Measurements from ENCODE around the gene PLEKHN1. TPM values are rescaled to one million over a fixed set of nuclear protein-coding genes. Genes with fewer than 3 reads are reported as not detected.

Gene PLEKHN1
- total RNA-seq, 2 experiments from 2014 or later = not detected

DNA sequence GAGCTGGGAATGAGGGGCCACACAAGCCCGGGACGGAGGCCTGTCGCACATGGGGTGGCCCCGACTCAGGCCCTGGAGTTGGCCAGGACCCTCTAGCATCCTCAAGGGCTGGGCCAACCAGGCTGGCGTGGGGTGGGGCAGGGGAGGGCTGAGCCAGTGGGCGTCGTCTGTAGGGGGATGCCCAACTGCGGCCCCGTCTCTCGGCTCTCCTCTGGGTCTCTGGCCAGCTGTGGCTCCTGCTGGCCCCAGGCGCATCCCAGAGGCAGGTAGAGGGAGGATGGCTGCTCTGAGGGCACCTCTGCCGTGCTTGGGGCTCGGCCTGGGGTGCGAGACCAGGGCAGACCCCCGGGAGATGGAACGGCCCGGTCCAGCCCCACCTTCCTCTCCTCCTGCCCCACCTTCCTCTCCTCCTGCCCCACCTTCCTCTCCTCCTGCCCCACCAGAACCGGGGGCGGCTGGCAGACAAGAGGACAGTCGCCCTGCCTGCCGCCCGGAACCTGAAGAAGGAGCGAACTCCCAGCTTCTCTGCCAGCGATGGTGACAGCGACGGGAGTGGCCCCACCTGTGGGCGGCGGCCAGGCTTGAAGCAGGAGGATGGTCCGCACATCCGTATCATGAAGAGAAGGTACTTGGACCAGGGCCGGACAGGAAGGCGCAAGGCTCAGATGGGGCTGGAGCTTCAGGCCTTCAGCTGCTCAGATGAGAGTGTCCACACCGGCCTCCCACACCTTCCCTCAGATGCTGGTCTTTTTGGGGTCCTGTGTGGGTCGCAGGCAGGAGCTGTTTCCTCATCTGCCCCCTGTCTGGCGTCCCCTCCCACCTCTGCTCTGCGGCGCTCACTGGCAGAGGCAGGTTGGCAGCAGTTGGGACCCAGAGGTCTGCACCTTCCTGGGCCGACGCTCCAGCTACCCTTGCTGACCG, 36.3 kb upstream of the PLEKHN1 start:
- H3K4me1 ChIP-seq (ENCODE audit: insufficient read depth, low read length, poor library complexity, severe bottlenecking) = no peaks in the 10 kb centered on the region
- no peak overlapping the region for H3K4me3 ChIP-seq (ENCODE audit: low read depth, low read length, poor library complexity, severe bottlenecking)
- no peaks in the 10 kb centered on the region for H3K79me2 ChIP-seq (ENCODE audit: insufficient read depth, low read depth, low read length)
- no peak for TF ChIP-seq EZH2phosphoT487 (IDR thresholded peaks at IDR 0.05; ENCODE audit: borderline replicate concordance, low read depth, low read length)
- TF ChIP-seq, protein P1, sequence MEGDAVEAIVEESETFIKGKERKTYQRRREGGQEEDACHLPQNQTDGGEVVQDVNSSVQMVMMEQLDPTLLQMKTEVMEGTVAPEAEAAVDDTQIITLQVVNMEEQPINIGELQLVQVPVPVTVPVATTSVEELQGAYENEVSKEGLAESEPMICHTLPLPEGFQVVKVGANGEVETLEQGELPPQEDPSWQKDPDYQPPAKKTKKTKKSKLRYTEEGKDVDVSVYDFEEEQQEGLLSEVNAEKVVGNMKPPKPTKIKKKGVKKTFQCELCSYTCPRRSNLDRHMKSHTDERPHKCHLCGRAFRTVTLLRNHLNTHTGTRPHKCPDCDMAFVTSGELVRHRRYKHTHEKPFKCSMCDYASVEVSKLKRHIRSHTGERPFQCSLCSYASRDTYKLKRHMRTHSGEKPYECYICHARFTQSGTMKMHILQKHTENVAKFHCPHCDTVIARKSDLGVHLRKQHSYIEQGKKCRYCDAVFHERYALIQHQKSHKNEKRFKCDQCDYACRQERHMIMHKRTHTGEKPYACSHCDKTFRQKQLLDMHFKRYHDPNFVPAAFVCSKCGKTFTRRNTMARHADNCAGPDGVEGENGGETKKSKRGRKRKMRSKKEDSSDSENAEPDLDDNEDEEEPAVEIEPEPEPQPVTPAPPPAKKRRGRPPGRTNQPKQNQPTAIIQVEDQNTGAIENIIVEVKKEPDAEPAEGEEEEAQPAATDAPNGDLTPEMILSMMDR (conservative IDR thresholded peaks at IDR 0.05; ENCODE audit: low read length) = no peak
- no peak overlapping the region for H3K27ac ChIP-seq (ENCODE audit: low read depth, low read length, poor library complexity, severe bottlenecking)
- DNase-seq (ENCODE audit: low spot score) = no peak
- no TSS peak for BruUV-seq (replicated peaks)
- H3K9me3 ChIP-seq (ENCODE audit: low read length) = no peaks in the 10 kb centered on the region
- H2AFZ ChIP-seq (ENCODE audit: low read length) = no peak overlapping the region
- ChIA-PET CTCF (ENCODE audit: unreplicated experiment) (no interaction called here), POLR2A (no interaction called here)
- H4K20me1 ChIP-seq (ENCODE audit: insufficient read depth, low read length) = no peaks in the 10 kb centered on the region
- intact Hi-C loops (cut with micrococcal nuclease; ENCODE audit: unreplicated experiment) = no loop called here
- no peaks in the 10 kb centered on the region for H3K9me2 ChIP-seq (ENCODE audit: insufficient read depth, low read length)
- no peak overlapping the region for H3K4me2 ChIP-seq (ENCODE audit: low read length)
- H3K36me3 ChIP-seq (ENCODE audit: insufficient read depth, low read length) = no peaks in the 10 kb centered on the region

GRCh38 chr1:930633-931138, 35.6 kb upstream of the PLEKHN1 start:
- intact Hi-C loops (cut with micrococcal nuclease; ENCODE audit: unreplicated experiment) = no loop called here
- TF ChIP-seq, protein P1 (conservative IDR thresholded peaks at IDR 0.05; ENCODE audit: low read length) = no peak
- no peak for TF ChIP-seq EZH2phosphoT487 (IDR thresholded peaks at IDR 0.05; ENCODE audit: borderline replicate concordance, low read depth, low read length)
- no peak overlapping the region for H2AFZ ChIP-seq (ENCODE audit: low read length)
- no peak for DNase-seq (ENCODE audit: low spot score)
- H3K36me3 ChIP-seq (ENCODE audit: insufficient read depth, low read length) = no peaks in the 10 kb centered on the region
- H3K79me2 ChIP-seq (ENCODE audit: insufficient read depth, low read depth, low read length) = no peaks in the 10 kb centered on the region
- H3K4me2 ChIP-seq (ENCODE audit: low read length) = no peak overlapping the region
- H3K9me2 ChIP-seq (ENCODE audit: insufficient read depth, low read length) = no peaks in the 10 kb centered on the region
- no peaks in the 10 kb centered on the region for H4K20me1 ChIP-seq (ENCODE audit: insufficient read depth, low read length)
- H3K4me3 ChIP-seq (ENCODE audit: low read depth, low read length, poor library complexity, severe bottlenecking) = no peak overlapping the region
- CTCF ChIA-PET (ENCODE audit: unreplicated experiment) = no interaction called here
- no peak overlapping the region for H3K27ac ChIP-seq (ENCODE audit: low read depth, low read length, poor library complexity, severe bottlenecking)
- no TSS peak for BruUV-seq (replicated peaks)
- H3K4me1 ChIP-seq (ENCODE audit: insufficient read depth, low read length, poor library complexity, severe bottlenecking) = no peaks in the 10 kb centered on the region
- POLR2A ChIA-PET = no interaction called here
- no peaks in the 10 kb centered on the region for H3K9me3 ChIP-seq (ENCODE audit: low read length)
